GM12878 (cell line): ENCODE measurements around the gene TULP4.

ENCODE experiments used
- BCL11A ChIP-seq: IDR thresholded peaks from 2 replicates; pipeline ENCODE4 v1.6.1; 2011; ENCODE audit warnings: low read depth, low read length
- BHLHE40 ChIP-seq, 2 experiments: fragments of 450-650 bp in 1 of 2; IDR thresholded peaks; 2 replicates each; pipeline ENCODE4 v1.6.1; 2011 to 2017; ENCODE audit warnings: low read depth in 2 of 2, borderline replicate concordance in 1 of 2, improper control_type of control experiment in 1 of 2, low read length in 1 of 2, mild to moderate bottlenecking in 1 of 2
- CBX3 ChIP-seq: fragments of 200-600 bp; sonication (generic); IDR thresholded peaks from 2 replicates; pipeline ENCODE4 v1.6.1; 2016; ENCODE audit warnings: low read depth, borderline replicate concordance
- CTCF ChIP-seq, 3 experiments: IDR thresholded peaks in 2 of 3; conservative IDR thresholded peaks in 1 of 3; 2 replicates each; pipeline ENCODE4 v1.5.1; 2011; ENCODE audit warnings: low read depth in 3 of 3, low read length in 3 of 3, mild to moderate bottlenecking in 3 of 3, control low read depth in 2 of 3, moderate library complexity in 2 of 3, inconsistent platforms in 1 of 3, mixed read lengths in 1 of 3; ENCODE audit not compliant: control insufficient read depth in 2 of 3, insufficient read depth in 1 of 3; ENCODE audit errors: extremely low read depth in 1 of 3
- EP300 ChIP-seq, 2 experiments: fragments of 150-350 bp in 1 of 2; IDR thresholded peaks; 2 replicates each; pipeline ENCODE4 v1.6.1; 2011 to 2012; ENCODE audit warnings: low read depth in 2 of 2, low read length in 2 of 2, borderline replicate concordance in 1 of 2, improper control_type of control experiment in 1 of 2, inconsistent platforms in 1 of 2; ENCODE audit not compliant: control insufficient read depth in 1 of 2
- MTA2 ChIP-seq: fragments of 450-650 bp; IDR thresholded peaks from 2 replicates; pipeline ENCODE4 v1.6.1; 2016; ENCODE audit warnings: low read depth, mild to moderate bottlenecking, moderate library complexity
- NFIC ChIP-seq: IDR thresholded peaks from 2 replicates; pipeline ENCODE4 v1.6.1; 2012; ENCODE audit warnings: low read depth, mild to moderate bottlenecking, inconsistent platforms, low read length, moderate library complexity
- SPI1 ChIP-seq: IDR thresholded peaks from 2 replicates; pipeline ENCODE4 v1.6.1; 2011; ENCODE audit warnings: low read depth, mild to moderate bottlenecking, low read length, moderate library complexity, borderline replicate concordance; ENCODE audit not compliant: insufficient read depth
- YY1 ChIP-seq: IDR thresholded peaks from 2 replicates; pipeline ENCODE4 v1.6.1; 2011; ENCODE audit warnings: low read depth, mild to moderate bottlenecking, low read length
- ZNF274 ChIP-seq: IDR thresholded peaks from one replicate; pipeline ENCODE4 v1.8.0; 2011; ENCODE audit not compliant: insufficient read length, insufficient read depth
- ZNF384 ChIP-seq: IDR thresholded peaks from 2 replicates; pipeline ENCODE4 v1.6.1; 2012; ENCODE audit warnings: low read depth, mild to moderate bottlenecking, low read length, improper control_type of control experiment, borderline replicate concordance
- ZZZ3 ChIP-seq: IDR thresholded peaks from 2 replicates; pipeline ENCODE4 v1.6.1; 2011; ENCODE audit warnings: low read depth; ENCODE audit not compliant: control insufficient read depth, insufficient read length

- TF ChIP-seq YY1 (no peak), CBX3 (no peak), CTCF (IDR thresholded peaks at IDR 0.05 in 2 of 3, conservative IDR thresholded peaks at IDR 0.05 in 1 of 3; ENCODE audit: control insufficient read depth in 2 of 3, extremely low read depth in 1 of 3, insufficient read depth in 1 of 3, low read depth in 3 of 3, low read length in 3 of 3) (no peak), BCL11A (no peak), ZNF274 (no peak), ZNF384 (no peak), MTA2 (no peak), SPI1 (no peak), EP300 (IDR thresholded peaks at IDR 0.05; ENCODE audit: borderline replicate concordance in 1 of 2, control insufficient read depth in 1 of 2, low read depth in 2 of 2, low read length in 2 of 2) (no peak), ZZZ3 (no peak), BHLHE40 (IDR thresholded peaks at IDR 0.05; ENCODE audit: borderline replicate concordance in 1 of 2, low read depth in 2 of 2, low read length in 1 of 2) (no peak), NFIC (no peak)
Measured at GRCh38 chr6:158556113-158556512, 243.8 kb downstream of the TULP4 start.
